Pancreas (tissue), 10 donors: ENCODE data around the gene NNAT. TPM values are rescaled to one million over a fixed set of nuclear protein-coding genes. Genes with fewer than 3 reads are reported as not detected.

Source experiments
- ATAC-seq, 4 donors: fragments of 200-7000 bp; cut with Tn5 transposase; one replicate each; pipeline versions ENCODE4 v1.8.0 to v1.9.1; 2020; ENCODE audit warnings: mild to moderate bottlenecking in 4 of 4, moderate library complexity in 4 of 4
- DNase-seq, 6 donors: peaks; one replicate each; pipeline ENCODE4 v3.0.0-alpha.2; 2020
- FAIRE-seq: peaks from 2 replicates; lab custom pipeline; 2012; peaks lifted over from hg19 to GRCh38; lab: Jason Lieb, UNC
- H3K27ac ChIP-seq, 4 donors: fragments of 200-600 bp; sonication (generic); 1 replicate in 3 of 4; 2 replicates in 1 of 4; pipeline versions ENCODE4 v1.5.0 to v1.8.0; 2020
- H3K27me3 ChIP-seq, 4 donors: fragments of 200-600 bp; one replicate each; pipeline ENCODE4 v1.8.0; 2021
- H3K36me3 ChIP-seq, 3 donors: fragments of 200-600 bp; sonication (generic) in 1 of 3; one replicate each; pipeline versions ENCODE4 v1.5.0 to v1.8.0; 2020 to 2021
- H3K4me1 ChIP-seq, 3 donors: fragments of 200-600 bp; one replicate each; pipeline ENCODE4 v1.8.0; 2021
- H3K4me3 ChIP-seq, 4 donors: fragments of 200-600 bp; sonication (generic) in 2 of 4; one replicate each; pipeline versions ENCODE4 v1.5.0 to v1.8.0; 2020 to 2021
- H3K9me3 ChIP-seq, 4 donors: fragments of 200-600 bp; one replicate each; pipeline ENCODE4 v1.8.0; 2021
- CTCF ChIP-seq, 4 donors: fragments of 200-600 bp; sonication (generic) in 3 of 4; IDR thresholded peaks; one replicate each; pipeline versions ENCODE4 v1.5.0 to v1.8.0; 2021; ENCODE audit warnings: antibody characterized with exemption in 4 of 4
- WGBS, 2 donors: extraction: QIAGEN DNeasy Blood & Tissue Kit; methylation state at CpG; one replicate each; pipeline ENCODE4 v1.1.7; 2013; 5-methylcytosine and 5-hydroxymethylcytosine counted together
- intact Hi-C, 3 donors: fragments of 100-400 bp; cut with DNase I; formaldehyde crosslinking; loops; one replicate each; pipeline versions ENCODE4 v1.11.1 to v1.14.2; 2022
- polyA plus RNA-seq, 2 donors: library from polyadenylated mRNA; stranded (reverse); fragments of 200-250 nt; gene quantifications; one replicate each; pipeline ENCODE4 v1.2.3, GENCODE V29; 2013
- total RNA-seq, 6 donors: library from RNA; stranded (reverse); fragmentation: NEBNext Ultra II Directional in 4 of 6; extraction: Animal tissue kit (Norgen Biotek cat#: 25700) in 4 of 6; gene quantifications; one replicate each; pipeline versions ENCODE4 v1.2.1 to v1.2.4, GENCODE V29; 2021 to 2023
- donor health status: healthy with polysubstance abuse.
- donor health status: DM: no; HTN: no; CAD: no; lungs with moderate emphysema.
- donor health status: DM: no; HTN: no; CAD: no.
- donor health status: control.
- donor health status: control.
- donor health status: Bipolar disorder and iron deficiency.
- donor health status: DM: yes; HTN: yes; CAD: no.
- donor health status: DM: no; HTN: no; CAD: no.
- donor health status: DM: no; HTN: no; CAD: no.
- donor health status: DM: yes; HTN: yes; CAD: no.

Gene NNAT
- total and polyA plus RNA-seq, 8 donors = 0.31 to 1.0 (median 0.63) TPM; not detected in 4

- Histone ChIP-seq H3K4me1 (no peaks in the 10 kb centered on the region), H3K27ac (no peak overlapping the region), H3K36me3 (no peaks in the 10 kb centered on the region), H3K27me3 (no peaks in the 10 kb centered on the region), H3K4me3 (no peak overlapping the region), H3K9me3 (no peaks in the 10 kb centered on the region)
- FAIRE-seq (no peak), DNase-seq (no peak), ATAC-seq (no peak)
- 77 to 78% methylated on average over 7 of the region's 7 CpGs for WGBS, 2 donors
- no peak for TF ChIP-seq CTCF (IDR thresholded peaks at IDR 0.05)
- intact Hi-C loops = no loop called here
These were observed 19.1 kb upstream of the NNAT start for GRCh38 chr20:37501940-37502339.

GRCh38 chr20:37502654-37503053 lies 18.4 kb upstream of the NNAT start:
- no peak overlapping the region for H3K27ac ChIP-seq
- H3K36me3 ChIP-seq = no peaks in the 10 kb centered on the region
- H3K4me3 ChIP-seq = no peak overlapping the region
- H3K4me1 ChIP-seq = no peaks in the 10 kb centered on the region
- no peak for FAIRE-seq
- no peak for ATAC-seq
- 80 to 91% methylated on average over 2 of the region's 2 CpGs for WGBS, 2 donors
- DNase-seq = no peak
- intact Hi-C loops = no loop called here
- TF ChIP-seq CTCF (IDR thresholded peaks at IDR 0.05) = no peak
- H3K9me3 ChIP-seq = no peaks in the 10 kb centered on the region
- H3K27me3 ChIP-seq = no peaks in the 10 kb centered on the region

GRCh38 chr20:37503256-37503927 lies 17.7 kb upstream of the NNAT start:
- no peaks in the 10 kb centered on the region for H3K4me1 ChIP-seq
- FAIRE-seq = no peak
- intact Hi-C loops = no loop called here
- no peaks in the 10 kb centered on the region for H3K9me3 ChIP-seq
- TF ChIP-seq CTCF (IDR thresholded peaks at IDR 0.05) = no peak
- DNase-seq = no peak
- H3K27ac ChIP-seq = no peak overlapping the region
- WGBS, 2 donors = 81 to 84% methylated on average over 3 of the region's 3 CpGs
- ATAC-seq = peak in 1 of 4 donors; percentile 9
- no peak overlapping the region for H3K4me3 ChIP-seq
- H3K36me3 ChIP-seq = no peaks in the 10 kb centered on the region
- H3K27me3 ChIP-seq = no peaks in the 10 kb centered on the region

GRCh38 chr20:37504404-37505096 lies 16.5 kb upstream of the NNAT start:
- 63 to 69% methylated on average over 3 of the region's 3 CpGs for WGBS, 2 donors
- Histone ChIP-seq H3K4me3 (no peak overlapping the region), H3K4me1 (no peaks in the 10 kb centered on the region), H3K9me3 (no peaks in the 10 kb centered on the region), H3K27me3 (no peaks in the 10 kb centered on the region), H3K36me3 (no peaks in the 10 kb centered on the region), H3K27ac (no peak overlapping the region)
- intact Hi-C loops = no loop called here
- TF ChIP-seq CTCF (IDR thresholded peaks at IDR 0.05) = no peak
- ATAC-seq = no peak
- no peak for FAIRE-seq
- DNase-seq = no peak
